H9 (cell line): ENCODE results near the gene MRTFA. TPM values are rescaled to one million over a fixed set of nuclear protein-coding genes. Genes with fewer than 3 reads are reported as not detected.

Experiments used
- DNase-seq: peaks from one replicate; pipeline ENCODE4 v3.0.0-alpha.2; 2017
- H2AFZ ChIP-seq: one replicate; pipeline ENCODE4 v1.6.1; 2013; ENCODE audit warnings: mild to moderate bottlenecking, low read length, control low read depth, moderate library complexity
- H2AK5ac ChIP-seq: 2 replicates; pipeline ENCODE4 v1.6.1; 2013; ENCODE audit warnings: low read length, control low read depth, mixed read lengths; ENCODE audit not compliant: insufficient read length
- H2BK120ac ChIP-seq: one replicate; pipeline ENCODE4 v1.6.1; 2013; ENCODE audit warnings: low read depth, mild to moderate bottlenecking, low read length, control low read depth, inconsistent platforms; ENCODE audit not compliant: poor library complexity, severe bottlenecking
- H2BK12ac ChIP-seq: 2 replicates; pipeline ENCODE4 v1.6.1; 2013; ENCODE audit warnings: low read length, control low read depth, mixed read lengths, low read depth; ENCODE audit not compliant: insufficient read length
- H2BK15ac ChIP-seq: 2 replicates; pipeline ENCODE4 v1.6.1; 2013; ENCODE audit warnings: low read depth, low read length, control low read depth
- H2BK20ac ChIP-seq: one replicate; pipeline ENCODE4 v1.6.1; 2013; ENCODE audit warnings: low read depth, mild to moderate bottlenecking, low read length, control low read depth, inconsistent platforms; ENCODE audit not compliant: poor library complexity, severe bottlenecking
- H2BK5ac ChIP-seq: 2 replicates; pipeline ENCODE4 v1.6.1; 2013; ENCODE audit warnings: low read length, control low read depth, mixed read lengths; ENCODE audit not compliant: insufficient read length
- H3K14ac ChIP-seq: 2 replicates; pipeline ENCODE4 v1.6.1; 2013; ENCODE audit warnings: low read length, control low read depth; ENCODE audit not compliant: insufficient read depth
- H3K18ac ChIP-seq: 2 replicates; pipeline ENCODE4 v1.6.1; 2013; ENCODE audit warnings: low read depth, mild to moderate bottlenecking, mixed read lengths, low read length, control low read depth; ENCODE audit not compliant: insufficient read length
- H3K23ac ChIP-seq: 2 replicates; pipeline ENCODE4 v1.6.1; 2013; ENCODE audit warnings: low read length, control low read depth, mixed read lengths, low read depth; ENCODE audit not compliant: insufficient read length
- H3K23me2 ChIP-seq: 2 replicates; pipeline ENCODE4 v1.6.1; 2013; ENCODE audit warnings: low read depth, mild to moderate bottlenecking, mixed read lengths, low read length, control low read depth; ENCODE audit not compliant: insufficient read length, poor library complexity, severe bottlenecking
- H3K27ac ChIP-seq: 2 replicates; pipeline ENCODE4 v1.5.1; 2013; ENCODE audit warnings: low read length, control low read depth, mixed read lengths, low read depth; ENCODE audit not compliant: insufficient read length
- H3K27me3 ChIP-seq: 2 replicates; pipeline ENCODE4 v1.6.1; 2013; ENCODE audit warnings: low read length, control low read depth, inconsistent platforms; ENCODE audit not compliant: insufficient read depth
- H3K4ac ChIP-seq: 2 replicates; pipeline ENCODE4 v1.6.1; 2013; ENCODE audit warnings: low read depth, mild to moderate bottlenecking, control low read depth, inconsistent platforms, low read length, moderate library complexity
- H3K4me1 ChIP-seq: 2 replicates; pipeline ENCODE4 v1.6.1; 2013; ENCODE audit warnings: low read length, control low read depth, inconsistent platforms; ENCODE audit not compliant: insufficient read depth
- H3K4me2 ChIP-seq: 2 replicates; pipeline ENCODE4 v1.6.1; 2013; ENCODE audit warnings: low read length, control low read depth, mixed read lengths; ENCODE audit not compliant: insufficient read length, insufficient read depth
- H3K56ac ChIP-seq: 2 replicates; pipeline ENCODE4 v1.6.1; 2013; ENCODE audit warnings: low read depth, mild to moderate bottlenecking, mixed read lengths, low read length, control low read depth; ENCODE audit not compliant: insufficient read length
- H3K79me1 ChIP-seq: 2 replicates; pipeline ENCODE4 v1.6.1; 2013; ENCODE audit warnings: low read depth, mild to moderate bottlenecking, moderate library complexity, low read length, control low read depth, inconsistent platforms; ENCODE audit not compliant: insufficient read depth, poor library complexity, severe bottlenecking
- H3K79me2 ChIP-seq: 2 replicates; pipeline ENCODE4 v1.6.1; 2013; ENCODE audit warnings: low read length, control low read depth, inconsistent platforms; ENCODE audit not compliant: insufficient read depth
- H3K9ac ChIP-seq: 2 replicates; pipeline ENCODE4 v1.6.1; 2013; ENCODE audit warnings: low read length, control low read depth, mixed read lengths; ENCODE audit not compliant: insufficient read length; ENCODE audit errors: extremely low read depth
- H3K9me3 ChIP-seq: one replicate; pipeline ENCODE4 v1.6.1; 2013; ENCODE audit warnings: low read depth, low read length, inconsistent platforms; ENCODE audit not compliant: control insufficient read depth
- H3T11ph ChIP-seq: one replicate; pipeline ENCODE4 v1.6.1; 2013; ENCODE audit warnings: mild to moderate bottlenecking, low read length, control low read depth, inconsistent platforms
- H4K20me1 ChIP-seq: one replicate; pipeline ENCODE4 v1.6.1; 2013; ENCODE audit not compliant: control insufficient read depth, insufficient read length, insufficient read depth
- H4K5ac ChIP-seq: 2 replicates; pipeline ENCODE4 v1.6.1; 2013; ENCODE audit warnings: low read depth, mild to moderate bottlenecking, mixed read lengths, low read length, control low read depth; ENCODE audit not compliant: insufficient read length
- H4K8ac ChIP-seq: replicated peaks from 2 replicates; pipeline ENCODE4 v1.6.1; 2013; ENCODE audit warnings: low read length, control low read depth, mixed read lengths, low read depth; ENCODE audit not compliant: insufficient read length
- H4K91ac ChIP-seq: 2 replicates; pipeline ENCODE4 v1.6.1; 2013; ENCODE audit warnings: low read depth, mild to moderate bottlenecking, moderate library complexity, mixed read lengths, low read length, control low read depth; ENCODE audit not compliant: insufficient read length
- H3K27ac Mint-ChIP-seq, 3 experiments: 2 replicates in 2 of 3; 3 replicates in 1 of 3; pipeline ENCODE4 v1.8.0; 2020 to 2021; ENCODE audit warnings: mixed read lengths in 3 of 3, mild to moderate bottlenecking in 1 of 3, moderate library complexity in 1 of 3
- H3K27me3 Mint-ChIP-seq: 2 replicates; pipeline ENCODE4 v1.8.0; 2021; ENCODE audit warnings: low read depth, mild to moderate bottlenecking, moderate library complexity, mixed read lengths
- H3K36me3 Mint-ChIP-seq, 3 experiments: 2 replicates in 2 of 3; 3 replicates in 1 of 3; pipeline ENCODE4 v1.8.0; 2020 to 2021; ENCODE audit warnings: low read depth in 3 of 3, mixed read lengths in 3 of 3; ENCODE audit not compliant: insufficient read depth in 1 of 3
- H3K4me1 Mint-ChIP-seq, 2 experiments: 2 replicates each; pipeline ENCODE4 v1.8.0; 2020; ENCODE audit warnings: mixed read lengths in 2 of 2
- H3K4me3 Mint-ChIP-seq, 2 experiments: 2 replicates in 1 of 2; 3 replicates in 1 of 2; pipeline ENCODE4 v1.8.0; 2020 to 2021; ENCODE audit warnings: mild to moderate bottlenecking in 2 of 2, mixed read lengths in 2 of 2, moderate library complexity in 1 of 2
- H3K9me3 Mint-ChIP-seq, 2 experiments: 2 replicates in 1 of 2; 3 replicates in 1 of 2; pipeline ENCODE4 v1.8.0; 2020; ENCODE audit warnings: mild to moderate bottlenecking in 2 of 2, mixed read lengths in 2 of 2, moderate library complexity in 1 of 2
- CTCF ChIP-seq: fragments of 200-600 bp; sonication (generic); conservative IDR thresholded peaks from 3 replicates; pipeline ENCODE4 v1.8.0; 2021; ENCODE audit warnings: antibody characterized with exemption, mild to moderate bottlenecking
- WGBS: extraction: QIAGEN DNeasy Blood & Tissue Kit; methylation state at CpG from one replicate; pipeline ENCODE4 v1.1.7; 2013; ENCODE audit warnings: missing lambda C conversion rate, low lambda C conversion rate, mixed read lengths; ENCODE audit not compliant: insufficient read length; ENCODE audit errors: extremely low coverage; 5-methylcytosine and 5-hydroxymethylcytosine counted together
- total RNA-seq: library from RNA; stranded (reverse); gene quantifications from 2 replicates; pipeline ENCODE4 v1.2.1, GENCODE V29; 2021

Gene MRTFA
- total RNA-seq, 1 experiment from 2014 or later: 38.1 TPM

- Histone ChIP-seq H3K18ac (no peak overlapping the region), H3K9ac (no peak overlapping the region), H4K8ac (no peak overlapping the region), H3K23me2 (no peaks in the 10 kb centered on the region), H3K23ac (no peak overlapping the region), H3K4ac (no peak overlapping the region), H2BK12ac (no peak overlapping the region), H2BK20ac (no peak overlapping the region), H4K5ac (no peak overlapping the region), H3K27me3 (no peaks in the 10 kb centered on the region), H3T11ph (no peak overlapping the region), H2BK120ac (no peak overlapping the region), H3K9me3 (no peaks in the 10 kb centered on the region), H3K79me2 (no peaks in the 10 kb centered on the region), H3K56ac (no peak overlapping the region), H4K20me1 (no peaks in the 10 kb centered on the region), H3K4me2 (no peak overlapping the region), H4K91ac (no peak overlapping the region), H2AFZ (no peak overlapping the region), H3K79me1 (no peaks in the 10 kb centered on the region), H2BK5ac (no peak overlapping the region), H3K14ac (no peak overlapping the region), H3K4me1 (no peaks in the 10 kb centered on the region), H2BK15ac (no peak overlapping the region), H3K27ac (no peak overlapping the region), H2AK5ac (no peak overlapping the region)
- TF ChIP-seq CTCF: no peak
- no CpG with 5 or more reads among the region's 11 CpGs for WGBS
- Mint-ChIP-seq H3K27ac (peak overlapping the region in 2 of 3 experiments; percentile 2 to 40; a peak in 1 of 7 replicates), H3K4me3 (no peak overlapping the region), H3K27me3 (no peaks in the 10 kb centered on the region; the same call in 1 of the 2 replicates), H3K9me3 (no peaks in the 10 kb centered on the region), H3K36me3 (peaks cover 22 to 51% (median 46%) of the 10 kb centered on the region in 3 experiments), H3K4me1 (0 out of 4 replicates have a peak, but pooled peaks cover 2 to 6% of the 10 kb centered on the region in 2 experiments)
- no peak for DNase-seq
These were observed 219.9 kb downstream of the MRTFA start for GRCh38 chr22:40416636-40417035.
